ENCODE measurements around the gene COCH. TPM values are rescaled to one million over a fixed set of nuclear protein-coding genes. Genes with fewer than 3 reads are reported as not detected.

The COCH gene
- total RNA-seq, result 1.1 and 1.2 TPM in 2 replicates

DNA sequence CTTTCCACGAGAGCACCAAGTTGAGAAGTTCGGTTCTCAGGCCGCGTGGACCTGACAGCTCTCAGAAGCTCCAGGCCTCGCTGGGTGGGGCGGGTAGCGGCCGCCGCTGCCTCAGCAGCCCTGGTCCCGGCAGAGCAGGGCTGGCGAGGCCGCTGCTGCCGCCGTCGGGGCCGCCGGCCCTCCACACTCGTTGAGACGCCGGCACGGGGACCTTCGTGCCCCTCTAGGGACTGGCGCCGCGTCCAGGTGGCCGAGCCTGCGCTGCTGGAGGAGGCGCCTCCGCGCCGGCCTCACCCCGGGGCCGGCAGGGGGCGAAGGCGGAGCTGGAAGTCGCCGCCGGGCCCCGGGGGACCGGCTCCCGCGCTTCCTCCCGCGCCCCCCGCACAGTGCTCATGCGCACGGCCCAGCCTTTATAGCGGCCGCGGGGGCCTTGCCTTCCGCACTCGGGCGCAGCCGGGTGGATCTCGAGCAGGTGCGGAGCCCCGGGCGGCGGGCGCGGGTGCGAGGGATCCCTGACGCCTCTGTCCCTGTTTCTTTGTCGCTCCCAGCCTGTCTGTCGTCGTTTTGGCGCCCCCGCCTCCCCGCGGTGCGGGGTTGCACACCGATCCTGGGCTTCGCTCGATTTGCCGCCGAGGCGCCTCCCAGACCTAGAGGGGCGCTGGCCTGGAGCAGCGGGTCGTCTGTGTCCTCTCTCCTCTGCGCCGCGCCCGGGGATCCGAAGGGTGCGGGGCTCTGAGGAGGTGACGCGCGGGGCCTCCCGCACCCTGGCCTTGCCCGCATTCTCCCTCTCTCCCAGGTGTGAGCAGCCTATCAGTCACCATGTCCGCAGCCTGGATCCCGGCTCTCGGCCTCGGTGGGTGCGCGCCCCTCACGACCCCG lies at the start of gene COCH:
TSS of gene COCH (plus strand) at position 440 of the 879 bp plus-strand sequence. CDS start at position 820, 380 bp downstream.

Other genes starting within 250 kb of the COCH start
- 4.4 and 5.9 TPM in 2 replicates for gene AP4S1, start 151.1 kb downstream of the COCH start, total RNA-seq
- gene STRN3, start 151.8 kb downstream of the COCH start, total RNA-seq, result 41.5 and 48.1 TPM in 2 replicates